CD4-positive, alpha-beta T cell treated with Interleukin-15 for 4 hours (primary cell): ENCODE results near the gene METTL26.

Experiments
- DNase-seq: peaks from one replicate; pipeline ENCODE4 v3.0.0-alpha.2; 2020; ENCODE audit warnings: low spot score

The METTL26 gene

DNA sequence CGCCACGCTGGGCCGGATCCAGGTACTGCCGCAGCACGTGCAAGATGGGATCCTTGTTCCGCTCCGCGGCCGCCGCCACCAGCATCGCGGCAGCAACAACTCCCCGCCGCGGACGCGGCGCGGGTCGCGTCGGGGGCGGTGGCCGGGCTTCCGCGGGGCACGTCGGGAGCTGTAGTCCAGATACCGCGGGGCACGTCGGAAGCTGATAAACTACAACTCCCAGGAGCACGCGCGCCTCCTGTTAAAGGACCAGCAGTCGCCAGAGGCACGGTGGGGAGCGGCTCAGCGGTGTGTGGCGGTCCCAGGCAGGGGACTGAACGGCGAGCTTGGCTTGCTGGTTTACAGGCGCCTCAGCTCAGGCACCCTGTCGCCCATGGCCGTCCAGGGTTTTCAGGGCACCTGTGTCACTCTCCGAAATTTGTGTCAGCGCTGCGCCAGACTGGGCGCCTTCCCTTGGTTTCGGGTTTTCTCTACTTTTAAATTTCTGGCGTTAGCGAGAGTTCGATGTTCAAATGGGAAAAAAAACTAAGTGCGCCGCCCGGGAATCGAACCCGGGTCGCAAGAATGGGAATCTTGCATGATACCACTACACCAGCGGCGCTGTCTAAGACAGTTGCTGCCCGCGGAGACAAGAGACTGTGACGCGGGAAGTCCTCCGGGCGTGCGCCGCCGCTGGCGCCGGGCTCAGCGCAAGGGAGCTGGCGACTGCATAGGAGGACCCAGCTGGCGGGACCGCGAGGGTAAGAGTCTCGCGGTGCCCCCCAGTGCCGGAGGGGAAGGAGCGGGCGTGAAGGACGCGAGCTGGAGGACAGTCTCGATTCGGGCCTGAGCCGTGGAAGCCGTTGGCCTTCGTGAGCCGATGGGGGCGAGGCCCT lies at the start of gene METTL26:
TSS of gene METTL26 (minus strand) at position 100 of the 875 bp plus-strand sequence. CDS start at position 85, 15 bp downstream.
- DNase-seq, result peak; percentile 93

DNA sequence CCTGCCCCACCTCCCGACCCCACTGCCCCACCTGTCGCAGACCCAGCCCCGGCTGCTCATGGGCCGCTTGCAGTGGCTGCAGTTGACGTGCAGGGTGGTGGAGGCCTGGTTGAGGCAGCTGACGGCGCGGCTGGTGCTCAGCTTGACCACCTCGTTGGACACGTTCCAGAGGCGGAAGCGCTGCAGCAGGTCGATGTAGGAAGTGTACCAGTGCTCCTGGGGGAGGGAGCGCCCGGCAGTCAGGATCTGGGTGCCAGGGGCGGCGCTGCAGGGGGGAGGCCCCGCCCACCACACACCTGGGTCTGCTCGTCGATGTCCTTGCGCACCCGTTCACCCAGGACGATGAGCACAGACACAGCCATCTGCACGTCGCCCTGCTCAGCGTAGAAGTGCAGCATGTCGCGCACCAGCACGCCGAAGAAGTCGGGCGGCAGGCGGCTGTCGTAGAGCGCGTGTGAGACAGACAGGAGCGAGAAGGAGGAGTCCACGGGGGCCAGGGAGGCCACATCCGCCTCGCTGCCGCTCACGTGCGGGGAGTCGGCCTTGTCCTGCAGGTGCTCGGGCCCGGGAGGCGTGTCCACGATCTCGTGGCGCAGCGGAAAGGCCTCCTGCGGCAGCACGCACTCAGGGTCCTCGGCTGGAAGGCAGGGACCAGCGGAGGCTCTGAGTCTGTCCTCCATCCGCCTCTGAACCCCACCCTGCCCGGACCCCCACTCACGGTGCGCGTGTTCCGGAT lies 49.0 kb upstream of the METTL26 start:
- no peak for DNase-seq

DNA sequence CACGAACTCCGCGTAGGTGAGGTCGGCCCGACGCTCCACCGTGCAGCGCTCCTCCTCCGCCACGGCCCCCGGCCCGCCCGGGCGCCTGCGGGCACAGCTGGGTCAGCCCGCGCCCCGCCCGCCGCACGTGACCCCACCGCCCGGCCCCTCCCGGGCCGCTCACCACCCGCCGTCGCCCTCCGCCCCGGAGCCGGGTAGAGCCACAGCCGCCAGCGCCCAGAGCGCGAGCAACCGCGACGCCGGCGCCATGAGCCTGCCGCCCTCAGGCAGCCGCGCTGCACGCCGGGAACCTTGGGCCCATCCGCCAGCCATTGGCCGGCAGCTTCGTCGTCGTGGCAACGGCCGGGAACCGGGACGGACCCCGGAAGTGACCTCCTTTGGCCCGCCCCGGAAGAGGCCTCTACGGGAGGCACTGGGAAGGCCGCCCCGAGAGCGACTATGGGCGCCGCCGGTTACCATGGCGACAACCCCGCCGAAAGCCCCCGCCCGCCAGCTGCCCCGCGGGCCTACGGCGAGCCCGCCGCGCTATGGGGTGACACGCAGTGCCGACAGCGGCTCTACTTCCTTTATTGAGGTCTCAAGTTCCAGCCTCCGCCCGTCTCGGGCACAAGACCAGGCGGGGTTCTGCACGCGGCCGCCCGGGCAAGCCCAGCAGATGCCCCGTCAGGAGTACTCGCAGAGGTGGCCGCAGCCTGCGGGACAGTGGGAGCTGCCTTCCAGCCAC lies 48.1 kb upstream of the METTL26 start, which contains the start of gene JMJD8:
TSS of gene JMJD8 (minus strand) at position 264 of the 724 bp plus-strand sequence. CDS start at position 249, 15 bp downstream.
- peak; percentile 97 for DNase-seq

DNA sequence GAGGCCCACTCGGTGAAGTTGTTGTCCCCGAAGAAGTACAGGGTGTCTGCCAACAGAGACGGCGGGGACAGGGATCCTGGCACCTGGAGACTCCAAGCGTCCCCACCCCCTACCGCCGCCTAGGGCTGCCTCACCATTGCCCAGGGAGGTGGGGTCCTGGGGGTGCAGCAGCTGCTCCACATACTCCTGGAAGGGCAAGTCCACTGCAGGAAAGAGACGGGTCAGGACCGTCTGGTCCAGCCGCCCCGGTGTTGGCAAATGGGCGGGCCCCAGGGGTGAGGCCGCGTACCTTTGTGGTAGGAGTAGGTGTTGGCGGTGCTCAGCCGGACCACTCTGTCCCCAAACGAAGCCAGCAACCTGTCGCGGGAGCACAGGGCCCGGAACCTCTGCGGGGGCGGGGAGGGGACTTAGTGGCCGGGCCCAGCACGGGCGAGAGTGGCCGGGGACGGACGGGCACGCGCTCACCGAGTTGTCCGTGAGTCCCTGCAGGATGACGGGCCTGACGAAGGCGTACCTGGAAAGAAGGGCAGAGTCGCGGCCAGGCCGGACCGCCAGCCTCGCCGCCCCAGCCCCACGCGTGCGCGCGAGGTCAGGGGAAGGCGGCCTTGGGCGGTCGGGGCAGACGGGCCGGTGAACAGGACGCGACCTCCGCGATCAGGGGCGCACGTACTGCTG lies 47.4 kb upstream of the METTL26 start:
- no peak for DNase-seq

DNA sequence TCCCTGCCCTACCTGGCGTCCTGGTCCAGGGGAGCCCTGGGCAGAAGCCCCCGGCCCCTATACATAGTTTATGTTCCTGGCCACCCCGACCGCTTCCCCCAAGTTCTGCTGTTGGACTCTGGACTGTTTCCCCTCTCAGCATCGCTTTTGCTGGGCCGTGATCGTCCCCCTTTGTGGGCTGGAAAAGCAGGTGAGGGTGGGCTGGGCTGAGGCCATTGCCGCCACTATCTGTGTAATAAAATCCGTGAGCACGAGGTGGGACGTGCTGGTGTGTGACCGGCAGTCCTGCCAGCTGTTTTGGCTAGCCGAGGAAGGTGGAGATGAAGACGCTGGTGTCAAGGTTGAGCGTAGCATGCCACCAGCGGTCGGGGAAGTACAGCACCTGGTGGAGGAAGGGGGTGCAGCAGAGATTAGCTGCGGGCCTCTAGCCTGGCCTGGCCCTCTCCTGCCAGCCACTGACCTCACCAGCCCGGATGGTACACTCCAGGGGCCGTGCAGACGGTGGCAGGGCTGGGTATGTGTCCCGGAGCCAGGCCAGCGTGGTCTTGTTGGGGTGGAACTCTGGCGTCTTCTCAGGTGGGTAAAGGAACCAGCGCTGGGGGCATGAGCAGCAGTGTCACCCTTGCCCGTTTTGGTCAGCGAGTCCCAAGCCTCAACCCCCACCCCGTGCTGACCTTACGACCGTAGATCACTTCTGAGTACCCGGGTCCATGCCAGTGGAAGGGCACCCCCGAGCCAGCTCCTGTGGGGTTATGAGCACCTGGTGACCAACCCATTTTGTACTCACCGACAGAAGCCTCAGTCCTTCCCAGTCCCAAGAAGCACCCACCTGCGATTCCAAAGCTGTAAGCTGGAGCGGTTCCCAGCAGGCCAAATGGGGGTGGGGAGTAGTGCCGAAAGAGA lies 46.6 kb upstream of the METTL26 start:
- DNase-seq, result no peak

DNA sequence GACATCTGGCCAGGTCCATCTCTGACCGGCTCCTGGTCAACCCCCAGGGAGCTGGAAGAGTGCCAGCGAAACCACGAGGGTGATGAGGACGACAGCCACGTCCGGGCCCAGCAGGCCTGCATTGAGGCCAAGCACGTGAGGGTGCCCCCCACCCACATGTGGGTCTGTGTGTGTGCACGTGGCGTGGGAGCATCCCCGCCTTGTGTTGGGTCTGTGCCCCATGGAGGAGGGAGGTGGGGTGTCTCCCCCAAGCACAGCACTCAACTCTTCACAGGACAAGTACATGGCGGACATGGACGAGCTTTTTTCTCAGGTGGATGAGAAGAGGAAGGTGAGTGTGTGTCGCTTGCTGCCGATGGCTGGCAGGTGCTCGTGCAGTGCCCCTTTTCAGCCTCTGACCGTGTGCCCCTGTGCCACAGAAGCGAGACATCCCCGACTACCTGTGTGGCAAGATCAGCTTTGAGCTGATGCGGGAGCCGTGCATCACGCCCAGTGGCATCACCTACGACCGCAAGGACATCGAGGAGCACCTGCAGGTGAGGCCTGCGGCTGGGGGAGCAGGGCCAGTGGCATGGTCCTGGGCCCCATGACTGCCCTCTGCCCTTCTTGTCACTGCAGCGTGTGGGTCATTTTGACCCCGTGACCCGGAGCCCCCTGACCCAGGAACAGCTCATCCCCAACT lies 45.8 kb upstream of the METTL26 start:
- DNase-seq, result no peak

DNA sequence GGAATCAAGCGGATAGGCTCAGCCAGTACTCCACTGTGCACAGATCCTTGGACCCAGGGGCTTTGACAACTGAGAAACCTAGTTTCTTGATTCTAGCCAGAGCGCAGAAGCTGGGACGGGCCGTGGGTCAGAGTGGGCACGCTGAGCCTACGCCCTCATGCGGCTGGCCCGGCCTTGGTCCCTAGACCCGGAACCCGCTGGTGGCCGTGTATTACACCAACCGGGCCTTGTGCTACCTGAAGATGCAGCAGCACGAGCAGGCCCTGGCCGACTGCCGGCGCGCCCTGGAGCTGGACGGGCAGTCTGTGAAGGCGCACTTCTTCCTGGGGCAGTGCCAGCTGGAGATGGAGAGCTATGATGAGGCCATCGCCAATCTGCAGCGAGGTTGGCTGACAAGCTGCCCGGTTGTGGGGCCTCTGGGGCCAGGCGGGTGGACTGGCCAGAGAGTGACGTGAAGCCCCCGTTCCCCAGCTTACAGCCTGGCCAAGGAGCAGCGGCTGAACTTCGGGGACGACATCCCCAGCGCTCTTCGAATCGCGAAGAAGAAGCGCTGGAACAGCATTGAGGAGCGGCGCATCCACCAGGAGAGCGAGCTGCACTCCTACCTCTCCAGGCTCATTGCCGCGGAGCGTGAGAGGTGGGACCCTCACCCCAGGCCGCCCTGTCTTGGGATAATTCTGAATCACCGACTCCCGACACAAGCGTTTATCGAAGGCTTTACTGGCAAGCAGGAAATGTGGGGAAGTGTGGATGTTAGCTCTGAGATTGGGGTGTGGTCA lies 45.1 kb upstream of the METTL26 start:
- DNase-seq, result no peak

DNA sequence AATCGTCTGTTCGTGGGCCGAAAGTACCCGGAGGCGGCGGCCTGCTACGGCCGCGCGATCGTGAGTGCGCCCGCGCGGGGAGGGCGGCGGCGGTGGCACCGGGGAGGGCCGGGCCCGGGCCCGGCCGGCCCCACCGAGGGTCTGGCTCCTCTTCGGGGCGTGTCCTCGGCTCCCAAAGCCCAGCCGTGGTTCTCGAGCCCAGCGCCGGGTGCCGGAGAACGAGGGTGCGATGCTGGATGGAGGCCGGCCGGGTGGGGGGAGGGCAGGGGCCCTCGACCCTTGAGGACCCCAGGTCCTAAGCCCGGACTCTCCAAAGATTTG lies 44.5 kb upstream of the METTL26 start:
- DNase-seq, result no peak

DNA sequence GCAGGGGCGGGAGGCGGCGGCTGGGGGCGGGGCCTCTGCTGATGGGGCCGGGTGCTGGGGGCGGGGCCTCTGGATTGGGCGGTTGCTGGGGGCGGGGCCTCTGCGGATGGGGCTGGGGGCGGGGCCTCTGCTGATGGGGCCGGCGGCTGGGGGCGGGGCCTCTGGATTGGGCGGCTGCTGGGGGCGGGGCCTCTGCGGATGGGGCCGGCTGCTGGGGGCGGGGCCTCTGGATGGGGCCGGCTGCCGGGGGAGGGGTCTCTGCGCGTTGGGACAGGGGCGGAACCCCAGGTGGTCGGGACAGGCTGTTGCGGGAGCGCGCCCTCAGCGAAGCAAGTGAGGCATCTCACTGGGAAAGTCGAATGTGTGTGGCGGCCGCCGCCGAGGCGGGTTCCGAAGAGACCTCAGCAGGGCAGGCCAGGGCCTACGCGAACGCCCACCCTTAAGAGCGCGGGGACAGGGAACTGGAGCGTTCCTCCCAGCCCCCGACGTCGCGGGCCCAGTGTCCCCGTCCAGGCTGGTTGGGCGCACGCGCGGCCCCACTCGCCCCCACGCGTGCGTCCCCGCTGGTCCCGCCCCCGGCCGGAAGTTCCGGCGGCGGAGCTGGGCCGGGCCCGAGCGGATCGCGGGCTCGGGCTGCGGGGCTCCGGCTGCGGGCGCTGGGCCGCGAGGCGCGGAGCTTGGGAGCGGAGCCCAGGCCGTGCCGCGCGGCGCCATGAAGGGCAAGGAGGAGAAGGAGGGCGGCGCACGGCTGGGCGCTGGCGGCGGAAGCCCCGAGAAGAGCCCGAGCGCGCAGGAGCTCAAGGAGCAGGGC lies 43.9 kb upstream of the METTL26 start, which contains the start of gene STUB1:
TSS of gene STUB1 (plus strand) at position 597 of the 811 bp plus-strand sequence. CDS start at position 713, 116 bp downstream.
- peak; percentile 79 for DNase-seq

DNA sequence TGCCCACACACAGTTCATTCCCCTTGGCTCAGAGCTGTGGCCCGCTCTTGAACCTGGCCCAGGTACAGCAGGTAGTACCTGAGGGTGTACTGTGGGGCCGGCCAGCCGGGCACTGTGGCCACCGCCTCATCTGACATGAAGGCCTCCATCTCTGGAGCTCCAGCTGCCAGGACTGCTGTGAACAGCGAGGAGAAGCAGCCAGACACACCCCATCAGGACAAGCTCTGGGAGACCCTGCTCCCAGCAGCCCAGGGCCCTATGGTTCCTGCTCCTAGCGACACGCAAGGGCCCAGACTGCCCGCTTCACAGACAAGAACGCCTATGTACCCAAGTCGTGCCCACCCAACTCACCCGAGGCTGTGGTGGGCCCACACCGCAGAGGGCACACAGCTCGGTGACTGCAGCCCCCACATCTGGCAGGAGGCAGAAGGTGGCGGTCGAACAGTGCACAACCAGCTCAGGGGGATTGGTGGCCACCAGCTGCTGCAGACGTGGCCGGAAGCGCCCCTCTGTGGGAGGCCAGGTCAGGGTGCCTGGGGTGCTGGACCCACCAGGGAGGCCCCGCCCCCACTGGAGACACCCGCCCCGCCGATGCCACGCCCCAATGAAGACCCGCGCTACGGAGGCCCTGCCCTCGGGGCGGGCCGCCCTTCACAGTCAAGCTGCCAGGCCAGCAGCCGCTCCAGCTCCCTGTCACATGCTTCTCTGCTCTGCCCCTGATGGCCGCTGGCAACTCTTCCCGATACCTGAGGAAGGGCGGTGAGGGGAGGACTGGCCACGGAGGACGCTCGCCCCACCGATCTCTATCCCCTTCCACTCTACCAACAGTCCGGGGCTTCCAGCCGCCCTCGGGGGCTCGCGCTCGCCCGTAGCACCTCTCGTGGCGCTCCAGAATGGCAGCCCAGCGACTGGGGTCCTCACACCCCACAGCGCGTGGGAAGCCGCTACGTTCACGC lies 43.0 kb upstream of the METTL26 start:
- DNase-seq, result peak; percentile 30

DNA sequence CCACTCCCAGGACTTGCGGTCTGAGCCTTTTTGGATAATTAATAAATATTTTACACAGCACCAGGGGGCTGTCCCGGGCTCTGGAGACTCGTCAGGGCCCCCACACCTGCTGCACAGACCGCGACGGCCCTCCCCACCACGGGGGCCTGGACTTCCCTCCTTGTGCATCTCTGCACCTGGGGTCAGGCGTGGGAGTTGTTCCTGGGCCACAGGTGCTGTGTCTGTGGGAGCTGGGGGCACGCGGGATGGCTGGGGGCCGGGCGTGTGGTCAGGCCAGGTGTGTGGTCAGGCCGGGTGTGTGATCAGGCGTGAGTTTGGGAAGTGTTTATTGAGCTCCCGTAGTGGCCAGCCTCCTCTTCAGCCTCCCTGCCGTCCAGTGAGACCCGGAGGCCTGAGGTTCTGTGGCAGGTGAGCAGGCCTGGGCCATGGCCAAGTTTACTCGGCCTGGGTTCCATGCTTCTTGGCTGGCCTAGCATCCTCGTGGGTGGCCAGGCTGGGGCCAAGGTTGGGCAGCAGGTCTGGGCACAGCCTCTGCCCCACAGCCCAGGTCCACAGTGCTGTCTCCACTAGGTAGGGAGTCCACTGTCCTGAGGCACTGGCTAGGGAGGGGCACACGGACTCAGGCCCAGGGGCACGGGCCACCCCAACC lies 42.2 kb upstream of the METTL26 start:
- no peak for DNase-seq

DNA sequence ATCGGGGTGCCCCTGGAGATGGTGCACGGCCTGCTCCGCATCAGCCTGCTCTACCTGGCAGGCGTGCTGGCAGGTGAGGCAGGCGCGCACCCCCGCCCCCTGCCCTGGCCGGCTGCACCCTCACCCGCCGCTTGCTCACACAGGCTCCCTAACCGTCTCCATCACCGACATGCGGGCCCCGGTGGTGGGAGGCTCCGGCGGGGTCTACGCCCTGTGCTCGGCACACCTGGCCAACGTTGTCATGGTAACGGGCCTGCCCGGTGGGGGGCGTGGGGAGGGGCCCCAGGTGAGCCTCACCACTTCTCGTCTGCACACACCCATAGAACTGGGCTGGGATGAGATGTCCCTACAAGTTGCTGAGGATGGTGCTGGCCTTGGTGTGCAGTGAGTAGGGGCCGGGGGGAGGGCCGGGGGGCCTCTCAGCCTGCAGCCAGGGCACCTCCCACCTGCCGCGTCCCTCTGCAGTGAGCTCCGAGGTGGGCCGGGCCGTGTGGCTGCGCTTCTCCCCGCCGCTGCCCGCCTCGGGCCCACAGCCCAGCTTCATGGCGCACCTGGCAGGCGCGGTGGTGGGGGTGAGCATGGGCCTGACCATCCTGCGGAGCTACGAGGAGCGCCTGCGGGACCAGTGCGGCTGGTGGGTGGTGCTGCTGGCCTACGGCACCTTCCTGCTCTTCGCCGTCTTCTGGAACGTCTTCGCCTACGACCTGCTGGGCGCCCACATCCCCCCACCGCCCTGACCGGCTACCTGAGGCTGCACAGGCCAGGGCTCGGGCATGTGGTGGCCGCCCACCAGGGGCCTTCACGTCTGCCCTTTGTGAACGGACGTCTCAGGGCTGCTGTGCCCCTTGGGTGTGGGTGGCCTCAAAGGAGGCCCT lies 41.4 kb upstream of the METTL26 start:
- no peak for DNase-seq

DNA sequence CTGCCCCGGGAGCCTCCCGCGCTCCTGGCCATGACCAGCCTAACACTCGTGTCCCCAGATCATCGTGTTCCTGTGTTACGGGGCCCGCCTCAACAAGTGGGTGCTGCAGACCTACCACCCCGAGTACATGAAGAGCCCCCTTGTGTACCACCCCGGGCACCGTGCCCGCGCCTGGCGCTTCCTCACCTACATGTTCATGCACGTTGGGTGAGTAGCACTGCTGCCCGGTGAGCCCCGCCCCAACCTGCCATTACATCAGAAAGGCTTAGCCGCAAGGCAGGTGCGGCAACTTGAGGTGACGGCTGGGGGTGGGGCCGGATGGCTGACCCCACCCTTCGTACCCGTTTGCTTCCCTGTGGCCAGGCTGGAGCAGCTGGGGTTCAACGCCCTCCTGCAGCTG lies 40.8 kb upstream of the METTL26 start:
- DNase-seq, result peak; percentile 37

DNA sequence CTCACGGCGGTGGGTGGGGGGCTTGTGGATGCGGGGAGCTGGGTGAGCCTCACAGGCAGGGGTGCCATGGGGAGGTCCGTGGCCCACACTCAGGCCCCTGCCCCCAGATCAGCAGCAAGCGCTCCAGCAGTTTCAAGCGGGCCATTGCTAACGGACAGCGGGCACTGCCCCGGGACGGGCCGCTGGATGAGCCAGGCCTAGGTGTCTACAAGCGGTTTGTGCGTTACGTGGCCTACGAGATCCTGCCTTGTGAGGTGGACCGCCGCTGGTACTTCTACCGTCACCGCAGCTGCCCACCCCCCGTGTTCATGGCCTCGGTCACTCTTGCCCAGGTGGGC lies 40.4 kb upstream of the METTL26 start:
- no peak for DNase-seq

DNA sequence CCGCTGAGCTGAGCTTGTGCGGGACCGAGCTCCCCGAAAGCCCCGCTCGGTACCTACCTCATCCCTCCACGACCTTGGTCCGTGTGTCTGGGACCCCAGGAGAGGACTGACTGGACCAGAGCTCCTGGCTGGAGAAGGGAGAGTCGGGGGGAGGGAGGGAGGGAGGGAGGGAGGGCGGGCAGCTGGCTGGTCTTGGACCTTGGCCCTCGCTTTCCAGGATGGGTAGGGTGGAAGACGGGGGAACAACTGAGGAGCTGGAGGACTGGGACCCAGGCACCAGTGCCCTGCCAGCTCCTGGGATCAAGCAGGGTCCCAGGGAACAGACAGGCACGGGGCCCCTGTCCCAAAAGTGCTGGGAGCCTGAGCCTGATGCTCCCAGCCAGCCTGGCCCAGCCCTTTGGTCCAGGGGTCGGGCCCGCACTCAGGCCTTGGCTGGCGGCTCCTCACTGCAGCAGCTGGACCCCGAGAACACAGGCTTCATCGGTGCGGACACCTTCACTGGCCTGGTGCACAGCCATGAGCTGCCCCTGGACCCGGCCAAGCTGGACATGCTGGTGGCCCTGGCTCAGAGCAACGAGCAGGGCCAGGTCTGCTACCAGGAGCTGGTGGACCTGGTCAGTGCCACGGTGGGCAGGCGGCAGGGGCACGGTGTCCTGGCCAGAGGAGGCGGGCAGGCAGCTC lies 39.9 kb upstream of the METTL26 start:
- DNase-seq, result no peak
